ENCODE data around the gene DHRS2.

- TF ChIP-seq CTCF (IDR thresholded peaks at IDR 0.05): no peak
- TF ChIP-seq POLR2A (IDR thresholded peaks at IDR 0.05): no peak
Observed at GRCh38 chr14:23641180-23641914, 5.2 kb downstream of the DHRS2 start.
